Stimulated activated naive CD8-positive, alpha-beta T cell treated with anti-CD3 and anti-CD28 coated beads, Interleukin-15, amount 100 ng/mL, for 72 hours (primary cell): ENCODE measurements around the gene CSH1.
"Not testable (repeated sequence)": the region's sequence is repeated elsewhere in the genome, so short reads cannot be mapped to it uniquely, and the experiment has no call there.

Experiments used
- ATAC-seq: fragments of 150-1000 bp; cut with Tn5 transposase; 2 replicates; pipeline ENCODE4 v1.10.0; 2021; ENCODE audit warnings: mild to moderate bottlenecking, moderate library complexity
- DNase-seq, 2 donors: peaks; one replicate each; pipeline ENCODE4 v3.0.0; 2021 to 2022
- H3K27ac Mint-ChIP-seq, 2 donors: one replicate each; pipeline ENCODE4 v1.8.0; 2022; ENCODE audit warnings: mild to moderate bottlenecking in 2 of 2, mixed read lengths in 2 of 2, moderate library complexity in 2 of 2
- H3K27me3 Mint-ChIP-seq: one replicate; pipeline ENCODE4 v1.8.0; 2022; ENCODE audit warnings: mixed read lengths
- H3K4me1 Mint-ChIP-seq: one replicate; pipeline ENCODE4 v1.8.0; 2022; ENCODE audit warnings: mild to moderate bottlenecking, mixed read lengths
- H3K4me3 Mint-ChIP-seq, 2 donors: one replicate each; pipeline ENCODE4 v1.8.0; 2022; ENCODE audit warnings: mild to moderate bottlenecking in 2 of 2, mixed read lengths in 2 of 2, moderate library complexity in 1 of 2
- H3K9me3 Mint-ChIP-seq, 2 donors: one replicate each; pipeline ENCODE4 v1.8.0; 2022; ENCODE audit warnings: mixed read lengths in 2 of 2

The CSH1 gene

GRCh38 chr17:63918305-63918704 lies 21.9 kb upstream of the CSH1 start:
- Mint-ChIP-seq H3K9me3 (no peaks in the 10 kb centered on the region), H3K27me3 (peaks cover 7% of the 10 kb centered on the region), H3K27ac (no peak overlapping the region), H3K4me3 (no peak overlapping the region), H3K4me1 (peaks cover 14% of the 10 kb centered on the region)
- DNase-seq (no peak), ATAC-seq (no peak)

- Mint-ChIP-seq H3K4me1 (peaks cover 14% of the 10 kb centered on the region), H3K4me3 (no peak overlapping the region), H3K9me3 (no peaks in the 10 kb centered on the region), H3K27ac (no peak overlapping the region), H3K27me3 (peaks cover 7% of the 10 kb centered on the region)
- no peak for ATAC-seq
- DNase-seq: no peak
These were observed 21.3 kb upstream of the CSH1 start for GRCh38 chr17:63917646-63918045.

- not testable (repeated sequence) for H3K27ac Mint-ChIP-seq, H3K4me3 Mint-ChIP-seq, H3K27me3 Mint-ChIP-seq, ATAC-seq, H3K9me3 Mint-ChIP-seq, DNase-seq
- H3K4me1 Mint-ChIP-seq: peaks cover 15% of the 10 kb centered on the region
These were observed 20.8 kb upstream of the CSH1 start for GRCh38 chr17:63917206-63917605.

GRCh38 chr17:63916566-63917185 lies 20.3 kb upstream of the CSH1 start:
- H3K4me3 Mint-ChIP-seq: no peak overlapping the region
- H3K4me1 Mint-ChIP-seq: peaks cover 20% of the 10 kb centered on the region
- DNase-seq (no peak), ATAC-seq (no peak)
- no peak overlapping the region for H3K27ac Mint-ChIP-seq
- H3K27me3 Mint-ChIP-seq: peaks cover 7% of the 10 kb centered on the region
- no peaks in the 10 kb centered on the region for H3K9me3 Mint-ChIP-seq

- not testable (repeated sequence) for H3K27ac Mint-ChIP-seq, H3K9me3 Mint-ChIP-seq, H3K27me3 Mint-ChIP-seq, ATAC-seq, DNase-seq, H3K4me3 Mint-ChIP-seq
- peaks cover 25% of the 10 kb centered on the region for H3K4me1 Mint-ChIP-seq
These were observed 19.4 kb upstream of the CSH1 start for GRCh38 chr17:63915753-63916152.

- ATAC-seq: no peak
- H3K4me3 Mint-ChIP-seq: no peak overlapping the region
- peaks cover 17% of the 10 kb centered on the region for H3K4me1 Mint-ChIP-seq
- no peaks in the 10 kb centered on the region for H3K9me3 Mint-ChIP-seq
- DNase-seq: no peak
- H3K27me3 Mint-ChIP-seq: peaks cover 7% of the 10 kb centered on the region
- no peak overlapping the region for H3K27ac Mint-ChIP-seq
These were observed 18.1 kb upstream of the CSH1 start for GRCh38 chr17:63914471-63914870.

- Mint-ChIP-seq H3K27ac (no peak overlapping the region), H3K9me3 (no peaks in the 10 kb centered on the region)
These were observed 15.3 kb upstream of the CSH1 start for GRCh38 chr17:63911657-63912100.

GRCh38 chr17:63911041-63911635 lies 14.8 kb upstream of the CSH1 start, which contains the start of gene CSHL1:
TSS of gene CSHL1 (minus strand) at chr17:63911258. CDS start at chr17:63911196, 62 bp downstream.
- no peak within 1 kb of the TSS for H3K27ac Mint-ChIP-seq
- no peak for ATAC-seq
- H3K4me3 Mint-ChIP-seq: no peak within 1 kb of the TSS
- DNase-seq: no peak
- H3K27me3 Mint-ChIP-seq: no peaks in the 10 kb centered on the region
- no peaks in the 10 kb centered on the region for H3K9me3 Mint-ChIP-seq
- H3K4me1 Mint-ChIP-seq: peaks cover 10% of the 10 kb centered on the region

More at GRCh38 chr17:63911657-63912100, 15.3 kb upstream of the CSH1 start:
- peak; percentile 62 to 71 for DNase-seq
- H3K27me3 Mint-ChIP-seq: no peaks in the 10 kb centered on the region
- peaks cover 10% of the 10 kb centered on the region for H3K4me1 Mint-ChIP-seq
- peak; percentile 72 for ATAC-seq
- H3K4me3 Mint-ChIP-seq: no peak overlapping the region

GRCh38 chr17:63910096-63910495 lies 13.7 kb upstream of the CSH1 start:
- DNase-seq (no peak), ATAC-seq (no peak)
- H3K27me3 Mint-ChIP-seq: no peaks in the 10 kb centered on the region
- no peak overlapping the region for H3K4me3 Mint-ChIP-seq
- H3K9me3 Mint-ChIP-seq: no peaks in the 10 kb centered on the region
- H3K27ac Mint-ChIP-seq: no peak overlapping the region
- H3K4me1 Mint-ChIP-seq: peaks cover 10% of the 10 kb centered on the region

GRCh38 chr17:63909586-63909985 lies 13.2 kb upstream of the CSH1 start:
- DNase-seq, H3K9me3 Mint-ChIP-seq, H3K27ac Mint-ChIP-seq, ATAC-seq, H3K4me3 Mint-ChIP-seq, H3K27me3 Mint-ChIP-seq: not testable (repeated sequence)
- peaks cover 10% of the 10 kb centered on the region for H3K4me1 Mint-ChIP-seq

GRCh38 chr17:63907161-63907778 lies 10.9 kb upstream of the CSH1 start:
- ATAC-seq: peak; percentile 80

GRCh38 chr17:63904796-63905195 lies 8.4 kb upstream of the CSH1 start:
- H3K27ac Mint-ChIP-seq, H3K27me3 Mint-ChIP-seq, ATAC-seq, H3K4me3 Mint-ChIP-seq, DNase-seq, H3K9me3 Mint-ChIP-seq: not testable (repeated sequence)
- H3K4me1 Mint-ChIP-seq: peaks cover 12% of the 10 kb centered on the region

More at GRCh38 chr17:63907161-63907778, 10.9 kb upstream of the CSH1 start:
- not testable (repeated sequence) for DNase-seq, H3K27me3 Mint-ChIP-seq, H3K4me3 Mint-ChIP-seq, H3K9me3 Mint-ChIP-seq, H3K27ac Mint-ChIP-seq
- peaks cover 20% of the 10 kb centered on the region for H3K4me1 Mint-ChIP-seq

GRCh38 chr17:63903787-63904201 lies 7.4 kb upstream of the CSH1 start:
- not testable (repeated sequence) for H3K9me3 Mint-ChIP-seq, H3K4me3 Mint-ChIP-seq, DNase-seq, H3K27ac Mint-ChIP-seq, H3K27me3 Mint-ChIP-seq
- peaks cover 22% of the 10 kb centered on the region for H3K4me1 Mint-ChIP-seq
- peak; percentile 47 for ATAC-seq

GRCh38 chr17:63901971-63902370 lies 5.6 kb upstream of the CSH1 start:
- not testable (repeated sequence) for H3K4me3 Mint-ChIP-seq, DNase-seq, H3K9me3 Mint-ChIP-seq, H3K27me3 Mint-ChIP-seq, H3K27ac Mint-ChIP-seq, ATAC-seq
- peaks cover 32% of the 10 kb centered on the region for H3K4me1 Mint-ChIP-seq

GRCh38 chr17:63898899-63899798 lies 2.8 kb upstream of the CSH1 start:
- ATAC-seq: peak; percentile 90

More at GRCh38 chr17:63898899-63899798, 2.8 kb upstream of the CSH1 start:
- H3K27me3 Mint-ChIP-seq, H3K4me3 Mint-ChIP-seq, H3K9me3 Mint-ChIP-seq, H3K27ac Mint-ChIP-seq: not testable (repeated sequence)
- peaks cover 32% of the 10 kb centered on the region for H3K4me1 Mint-ChIP-seq
- peak; percentile 32 to 53 for DNase-seq
